HG03354 (cell line): ENCODE results near the gene PACSIN3.
A peak's percentile ranks its signal among the peaks of the same experiment; 100 is the strongest.
"Not testable (repeated sequence)": the region's sequence is repeated elsewhere in the genome, so short reads cannot be mapped to it uniquely, and the experiment has no call there.

Experiments
- ATAC-seq: cut with Tn5 transposase; IDR thresholded peaks from one replicate; pipeline ENCODE4 v1.9.1; 2021; ENCODE audit warnings: mild to moderate bottlenecking; ENCODE audit not compliant: unreplicated experiment, poor library complexity, severe bottlenecking

The PACSIN3 gene

DNA sequence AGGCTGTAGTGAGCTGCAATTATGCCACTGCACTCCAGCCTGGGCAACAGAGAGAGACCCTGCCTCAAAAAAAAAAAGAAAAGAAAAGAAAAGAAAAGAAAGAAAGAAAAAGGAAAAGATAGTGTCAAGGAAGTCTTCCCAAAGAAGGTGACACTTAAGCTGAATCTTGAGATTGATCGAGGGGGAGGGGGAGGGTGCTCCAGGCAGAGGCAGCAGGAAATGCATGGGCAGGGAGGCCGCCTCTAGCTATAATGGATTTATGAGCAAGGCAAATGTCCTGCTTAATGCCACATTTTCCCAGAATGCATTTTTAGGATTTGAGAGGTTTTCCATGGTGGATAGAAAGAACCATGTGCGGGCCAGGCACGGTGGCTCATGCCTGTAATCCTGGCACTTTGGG lies 14.8 kb upstream of the PACSIN3 start:
- no peak for ATAC-seq

DNA sequence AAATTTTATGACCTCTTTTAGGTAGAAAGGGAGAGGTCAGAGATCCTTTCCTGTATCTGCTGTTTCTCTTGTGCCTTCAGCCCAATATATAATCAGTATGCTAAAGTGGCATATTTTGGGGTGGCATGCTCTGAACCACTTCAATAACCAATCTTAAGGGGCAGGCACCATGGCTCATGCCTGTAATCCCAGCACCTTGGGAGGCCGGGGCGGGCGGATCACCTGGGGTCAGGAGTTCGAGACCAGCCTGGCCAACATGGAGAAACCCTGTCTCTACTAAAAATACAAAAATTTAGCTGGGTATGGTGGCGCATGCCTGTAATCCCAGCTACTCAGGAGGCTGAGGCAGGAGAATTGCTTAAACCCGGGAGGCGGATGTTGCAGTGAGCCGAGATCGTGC lies 11.9 kb upstream of the PACSIN3 start:
- not testable (repeated sequence) for ATAC-seq

DNA sequence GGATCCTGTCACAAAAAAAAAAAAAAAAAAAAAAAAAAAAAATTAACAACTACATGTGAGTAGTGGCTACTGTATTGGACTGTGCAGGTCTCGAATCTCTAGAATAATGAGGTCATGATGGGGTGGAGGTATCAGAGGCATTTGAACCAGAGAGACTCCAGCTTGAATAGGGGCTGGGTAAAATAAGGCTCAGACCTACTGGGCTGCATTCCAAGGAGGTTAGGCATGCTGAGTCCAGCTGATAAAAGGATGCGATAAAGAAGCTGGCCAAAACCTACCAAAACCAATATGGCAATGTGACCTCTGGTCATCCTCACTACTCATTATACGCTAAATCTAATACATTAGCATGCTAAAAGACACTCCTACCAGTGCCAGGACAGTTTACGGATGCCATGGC lies 5.9 kb upstream of the PACSIN3 start:
- no peak for ATAC-seq

DNA sequence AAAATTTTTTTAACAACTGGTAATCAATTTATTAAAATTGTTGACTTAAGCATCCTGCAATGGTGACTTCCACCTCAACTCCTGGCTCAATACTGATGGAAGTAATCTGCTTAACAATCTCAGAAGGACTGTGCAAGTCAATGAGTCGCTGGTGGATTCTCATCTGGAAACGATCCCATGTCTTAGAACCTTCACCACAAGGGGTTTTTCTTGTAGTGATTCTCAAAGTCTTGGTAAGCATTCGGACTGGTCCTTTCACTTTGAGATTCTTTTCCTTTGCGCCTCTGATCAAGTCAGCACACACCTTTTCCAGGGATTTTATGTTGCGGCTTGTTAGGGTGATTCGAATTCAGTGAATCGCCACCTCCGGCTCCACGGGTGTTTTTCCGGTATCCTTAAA lies 4.9 kb upstream of the PACSIN3 start:
- ATAC-seq: not testable (repeated sequence)

DNA sequence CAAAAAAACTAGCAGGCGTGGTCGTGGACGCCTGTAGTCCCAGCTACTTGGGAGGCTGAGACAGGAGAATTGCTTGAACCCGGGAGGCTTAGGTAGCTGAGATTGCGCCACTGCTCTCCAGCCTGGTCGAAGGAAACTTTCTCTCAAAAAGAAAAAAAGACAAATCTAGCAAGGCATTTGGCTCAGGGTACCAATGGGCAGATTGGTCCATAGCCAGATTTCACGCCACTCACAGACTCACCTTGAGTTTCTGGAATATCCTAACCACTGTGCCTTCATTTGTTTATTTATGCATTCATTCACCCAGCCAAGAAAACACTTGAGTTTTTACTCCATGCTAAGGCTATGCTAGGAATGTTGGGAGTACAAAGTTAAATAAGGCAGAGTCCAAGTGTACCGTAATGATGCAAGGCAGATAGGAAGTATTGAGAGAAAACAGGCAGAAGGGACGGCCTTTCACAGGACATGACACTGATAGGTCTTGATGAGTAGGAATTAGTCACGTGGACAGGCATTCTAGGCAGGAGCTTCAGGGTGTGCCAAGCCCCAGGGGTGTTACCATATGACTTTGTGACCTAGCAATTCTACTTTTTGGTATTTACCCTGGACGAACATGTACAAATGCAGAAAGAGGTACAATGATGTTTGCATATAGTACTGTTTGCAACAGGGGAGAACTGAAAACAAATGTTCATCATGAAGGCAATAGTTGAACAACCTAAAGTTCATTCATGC lies 3.0 kb upstream of the PACSIN3 start:
- ATAC-seq: no peak

DNA sequence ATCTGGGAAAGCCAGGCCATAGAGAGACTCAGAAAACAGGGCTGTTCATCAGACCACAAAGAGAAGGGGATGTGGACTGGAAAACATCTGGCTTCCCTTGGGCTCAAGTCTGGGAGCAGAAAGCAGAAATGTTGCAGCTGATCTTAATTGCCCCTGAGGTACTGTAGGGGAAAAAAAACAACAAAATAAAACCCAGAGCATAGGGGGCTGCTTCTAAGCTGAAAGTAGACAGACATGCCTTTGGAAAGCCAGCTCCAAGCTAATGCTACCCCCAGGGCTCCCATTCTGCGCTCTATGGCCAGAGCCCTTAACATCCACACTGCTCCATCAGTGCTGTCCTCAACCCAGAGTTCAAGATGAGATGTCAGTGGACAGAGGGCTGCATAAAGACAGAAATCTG lies 2.0 kb upstream of the PACSIN3 start:
- ATAC-seq: no peak

DNA sequence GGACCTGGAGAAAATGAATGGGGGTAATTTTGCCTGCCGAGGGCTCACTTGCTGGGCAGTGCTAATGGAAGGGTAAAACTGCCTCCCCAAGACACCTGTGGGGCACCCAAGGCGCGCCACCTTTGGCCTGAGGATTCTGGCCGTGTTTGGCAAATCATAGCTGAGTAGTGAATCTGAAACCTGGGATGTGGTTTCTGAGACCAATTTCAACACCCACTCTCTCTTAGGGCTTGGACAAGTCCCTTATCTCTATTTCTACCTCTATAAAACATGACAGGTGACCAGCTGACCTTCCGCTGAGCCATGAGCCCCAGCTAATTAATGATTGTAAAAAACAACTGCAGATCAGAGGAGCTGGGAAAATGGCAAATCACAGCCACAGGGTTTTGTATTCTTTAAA lies 1.5 kb upstream of the PACSIN3 start:
- no peak for ATAC-seq

DNA sequence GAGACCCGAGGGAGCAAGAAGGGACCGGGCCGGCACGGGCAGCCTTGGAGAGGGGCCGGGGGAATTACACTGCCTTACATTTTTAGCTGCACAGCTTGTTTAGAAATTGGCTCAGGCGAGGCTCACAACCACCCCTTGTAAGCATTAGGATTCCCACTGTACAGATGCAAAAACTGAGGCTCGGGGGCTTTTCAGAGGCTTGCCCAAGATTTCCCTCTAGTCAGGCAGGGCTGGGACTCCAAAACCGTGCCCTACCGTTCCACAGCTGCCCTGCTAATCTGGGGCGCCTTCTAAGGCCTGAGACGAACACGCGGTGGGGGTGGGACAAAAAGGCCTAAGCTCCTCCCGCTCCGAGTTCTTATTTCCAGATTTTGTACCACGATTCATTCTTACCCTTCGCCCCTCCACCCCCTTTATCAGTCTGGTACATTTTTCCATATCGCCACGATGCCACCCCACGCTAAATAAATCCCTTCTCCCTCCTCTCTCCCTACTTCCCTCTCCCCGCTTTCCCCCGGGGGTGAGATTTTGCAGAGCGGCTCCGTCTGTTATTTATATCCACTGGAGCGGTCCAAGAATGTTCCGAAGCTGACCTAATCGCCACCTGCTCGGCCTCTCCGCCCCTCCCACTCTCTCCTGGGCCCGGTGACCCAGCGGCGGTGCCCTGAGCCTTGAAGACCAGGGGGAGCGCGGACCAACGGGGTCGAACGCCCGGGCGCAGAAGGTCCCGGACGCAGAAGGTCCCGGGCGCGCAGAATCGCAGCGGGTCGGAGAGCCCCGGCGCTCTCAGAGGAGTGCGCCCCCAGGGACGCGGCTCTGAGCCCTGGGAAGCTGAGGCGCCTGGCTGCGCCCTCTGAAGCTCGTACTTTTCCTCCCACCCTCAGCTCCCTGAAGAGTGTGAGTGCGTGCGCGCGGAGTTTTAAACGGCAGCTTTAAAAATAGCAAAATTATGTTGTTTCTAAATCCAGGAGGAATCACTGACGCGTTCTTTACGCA lies 764 bp upstream of the PACSIN3 start:
- ATAC-seq: peak; percentile 28

DNA sequence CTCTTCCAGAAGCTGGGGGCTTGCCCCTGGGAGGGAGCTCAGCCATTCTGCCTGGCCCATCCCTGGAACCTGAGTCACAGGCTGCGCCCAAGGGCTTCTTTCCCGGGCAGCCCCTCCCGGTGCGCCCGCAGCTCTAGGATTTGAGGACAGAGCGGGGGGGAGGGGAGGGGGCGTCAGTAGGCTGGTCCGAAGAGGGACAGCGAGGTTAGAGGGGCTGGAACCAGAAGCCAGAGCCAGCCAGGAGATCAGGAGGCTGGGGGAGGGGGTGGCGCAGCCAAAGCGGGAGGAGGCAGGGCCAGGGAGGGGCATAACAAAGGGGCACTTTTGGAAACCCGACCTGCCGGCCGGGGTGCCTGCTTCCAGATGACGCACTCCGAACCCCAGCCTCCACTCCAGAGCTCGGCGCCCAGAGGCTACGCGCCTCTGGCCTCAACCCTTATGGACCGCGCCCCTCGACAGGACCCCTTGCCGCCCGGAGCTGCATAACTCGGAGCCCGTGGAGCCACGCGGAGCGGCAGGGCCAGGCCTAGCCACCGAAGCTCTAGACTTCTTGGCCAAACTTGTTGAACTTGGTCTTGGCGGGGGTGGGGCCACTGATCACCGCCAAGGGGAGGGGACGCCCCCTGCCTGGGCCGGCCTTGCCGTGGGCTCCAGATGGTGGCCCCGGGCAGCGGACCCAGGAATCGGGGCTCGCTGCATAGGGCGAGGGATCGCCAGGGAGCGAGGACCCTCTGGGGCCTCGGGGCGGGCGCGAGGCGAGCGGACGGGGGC lies 744 bp downstream of the PACSIN3 start:
- ATAC-seq: peak; percentile 13

DNA sequence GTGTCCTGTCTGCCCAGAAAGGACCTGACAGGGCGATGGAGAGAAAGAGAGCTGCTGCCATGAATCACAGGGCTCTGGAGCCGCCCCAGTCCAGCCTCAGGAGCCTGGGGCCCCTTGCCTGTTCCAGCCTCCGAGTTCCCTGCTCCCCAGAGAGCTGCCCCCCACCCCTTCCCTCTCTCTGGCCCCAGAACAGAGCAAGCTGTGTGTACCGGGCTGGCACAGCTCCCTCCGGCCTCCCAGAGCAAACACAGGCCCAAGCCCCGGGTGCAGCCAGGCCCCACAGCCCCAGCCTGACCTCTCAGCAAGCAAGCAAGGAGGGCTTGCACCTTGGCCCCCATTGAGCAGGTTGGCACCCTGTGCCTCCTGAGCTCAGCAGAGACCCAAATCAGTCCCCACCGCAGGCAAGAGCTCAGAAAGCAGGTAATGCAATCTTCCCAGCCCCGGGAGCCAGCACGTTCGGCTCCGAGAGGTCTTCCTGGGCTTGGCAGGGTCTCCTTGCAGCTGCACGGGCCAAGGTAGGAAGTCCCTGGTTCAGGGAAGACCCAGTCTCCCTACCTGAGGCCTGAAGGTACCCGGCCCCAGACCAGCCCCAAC lies 1.4 kb downstream of the PACSIN3 start:
- ATAC-seq: no peak

DNA sequence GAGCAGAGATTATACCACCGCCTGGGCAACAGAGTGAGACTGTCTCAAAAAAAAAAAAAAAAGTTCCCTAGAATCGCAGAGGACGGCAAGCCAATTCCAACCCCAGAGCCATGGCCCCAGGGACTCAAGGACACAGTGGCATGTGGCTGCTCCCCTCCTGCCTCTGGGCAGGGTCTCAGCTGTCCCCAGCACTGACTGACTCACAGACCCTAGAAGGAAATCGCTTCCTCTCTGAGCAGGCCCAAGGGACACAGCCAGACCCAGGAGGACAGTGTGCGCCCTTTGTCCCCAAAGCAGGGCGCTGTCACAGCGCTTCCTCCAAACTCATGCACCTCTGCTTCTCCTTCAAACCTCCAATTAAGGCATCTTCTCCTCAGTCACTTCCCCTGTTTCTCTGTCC lies 2.3 kb downstream of the PACSIN3 start:
- no peak for ATAC-seq

DNA sequence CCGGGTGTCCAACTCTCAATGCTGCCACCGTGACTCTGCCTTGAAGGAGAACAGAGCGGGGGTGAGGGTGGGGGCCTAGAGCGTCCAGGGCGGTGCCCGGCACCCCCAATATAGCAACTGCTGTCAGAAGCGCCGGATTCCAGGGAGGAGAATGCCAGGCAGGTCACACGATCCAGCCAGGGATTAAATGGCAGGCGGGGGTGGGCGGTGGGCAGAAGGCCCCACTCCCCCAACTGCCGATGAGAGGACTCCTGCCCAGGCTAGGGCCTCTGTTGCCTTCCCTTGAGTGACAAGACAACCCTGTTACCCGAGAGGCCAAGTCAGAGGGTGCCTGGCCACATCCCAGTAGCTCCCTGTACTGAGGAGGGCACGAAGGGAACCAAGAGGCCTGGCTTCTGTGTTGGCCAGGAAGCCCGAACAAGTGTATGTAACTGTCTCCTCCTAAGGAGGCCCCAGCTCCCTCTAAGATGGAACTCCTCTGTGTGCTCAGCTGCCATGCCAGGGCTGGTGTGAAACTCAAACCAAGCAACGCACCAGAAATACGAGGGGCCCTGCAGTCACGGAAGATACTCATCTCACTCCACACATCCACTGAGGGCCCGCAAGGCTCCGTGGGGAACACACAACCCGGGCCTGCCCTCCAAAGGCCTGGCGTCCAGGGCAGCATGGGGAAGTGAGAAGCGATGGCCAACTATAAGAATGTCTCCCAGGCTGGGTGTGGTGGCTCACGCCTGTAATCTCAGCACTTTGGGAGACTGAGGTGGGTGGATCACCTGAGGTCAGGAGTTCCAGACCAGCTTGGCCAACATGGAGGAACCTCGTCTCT lies 3.0 kb downstream of the PACSIN3 start:
- ATAC-seq: no peak

DNA sequence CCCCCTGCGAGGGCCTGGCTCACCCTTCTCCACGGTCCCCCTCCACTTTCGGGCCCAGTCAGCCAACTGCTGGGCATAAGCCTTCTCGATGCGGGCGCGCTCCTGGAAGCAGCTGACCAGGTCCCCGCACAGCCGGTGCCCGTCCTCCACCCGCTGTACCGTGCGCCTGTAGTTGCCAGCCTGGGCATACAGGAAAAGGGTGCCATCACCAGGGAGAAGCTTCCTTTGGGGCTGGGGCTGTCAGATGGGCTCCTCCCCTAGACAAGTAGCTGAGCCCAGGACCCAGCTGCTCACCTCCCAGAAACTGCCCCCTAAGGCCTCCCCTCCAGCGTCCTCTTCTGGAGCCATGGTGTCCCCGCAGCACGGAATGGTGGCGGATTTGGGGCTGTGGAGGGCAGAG lies 3.9 kb downstream of the PACSIN3 start:
- no peak for ATAC-seq

DNA sequence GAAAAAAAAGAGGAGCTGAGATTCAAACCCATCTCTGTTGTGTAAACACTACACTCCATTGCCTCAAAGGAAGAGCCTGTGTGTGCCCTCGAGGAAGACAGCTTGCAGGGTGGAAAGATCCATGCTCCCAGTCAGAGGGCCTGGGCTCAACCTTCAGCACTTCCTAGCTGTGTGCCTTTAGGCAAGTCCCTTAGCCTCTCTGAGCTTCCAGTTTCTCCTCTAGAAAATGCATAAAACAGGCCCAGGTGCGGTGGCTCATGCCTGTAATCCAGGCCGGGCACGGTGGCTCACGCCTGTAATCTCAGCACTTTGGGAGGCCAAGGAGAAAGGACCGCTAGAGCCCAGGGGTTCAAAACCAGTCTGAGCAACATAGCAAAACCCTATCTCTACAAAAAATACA lies 5.0 kb downstream of the PACSIN3 start:
- ATAC-seq: no peak

DNA sequence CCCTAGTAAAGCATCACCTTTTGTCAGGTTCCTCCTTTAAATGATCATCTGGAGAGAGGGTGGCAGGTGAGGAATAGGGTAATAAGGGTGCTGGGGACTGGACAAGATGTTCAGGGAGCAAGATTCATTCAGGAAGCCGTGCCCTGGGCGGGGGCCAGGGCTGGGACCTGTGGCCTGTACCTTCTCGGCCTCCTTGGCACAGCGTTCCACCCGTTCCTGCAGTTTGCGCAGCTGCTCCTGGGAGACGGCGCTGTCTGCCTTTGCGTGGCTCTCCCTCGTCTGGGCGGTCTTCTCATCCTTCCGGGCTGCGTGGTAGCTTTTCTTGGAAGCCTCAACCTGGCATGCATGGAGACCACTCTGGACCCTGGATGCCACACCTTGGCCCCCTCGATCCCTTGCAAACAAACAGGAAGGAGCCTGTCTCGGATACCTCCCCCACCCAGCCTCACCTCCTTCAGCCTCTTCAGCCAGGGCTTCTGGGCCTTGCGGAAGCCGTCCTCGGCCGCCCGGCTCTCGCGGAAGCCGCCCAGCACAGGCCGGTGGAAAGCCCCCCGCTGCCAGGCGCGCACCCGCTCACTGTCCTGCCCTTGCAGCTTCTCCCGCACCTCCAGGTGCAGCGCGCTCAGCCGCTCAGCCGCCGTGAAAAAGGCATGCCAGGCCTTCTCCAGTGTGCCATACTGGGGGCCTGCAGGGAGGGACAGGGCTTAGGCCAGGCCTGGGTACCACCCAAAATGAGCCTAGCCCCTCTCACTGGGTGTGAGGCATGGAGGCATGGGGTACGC lies 6.0 kb downstream of the PACSIN3 start:
- ATAC-seq: no peak

DNA sequence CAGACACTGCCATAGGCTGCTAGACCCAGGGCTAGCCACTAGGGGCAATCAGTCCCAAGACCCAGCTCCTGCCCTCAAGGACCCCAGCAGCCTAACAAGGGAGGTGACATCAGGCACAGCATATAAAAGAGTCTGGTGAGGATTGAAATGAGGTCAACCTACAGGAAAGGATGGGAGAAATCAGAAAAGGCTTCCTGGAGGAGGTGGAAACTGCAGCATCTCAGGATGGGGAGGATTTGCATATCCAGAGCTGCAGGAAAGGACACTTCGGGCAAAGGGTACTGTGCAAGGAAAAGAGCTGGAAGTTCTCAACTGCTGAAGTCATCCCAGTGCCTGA lies 6.6 kb downstream of the PACSIN3 start:
- ATAC-seq: peak; percentile 31

DNA sequence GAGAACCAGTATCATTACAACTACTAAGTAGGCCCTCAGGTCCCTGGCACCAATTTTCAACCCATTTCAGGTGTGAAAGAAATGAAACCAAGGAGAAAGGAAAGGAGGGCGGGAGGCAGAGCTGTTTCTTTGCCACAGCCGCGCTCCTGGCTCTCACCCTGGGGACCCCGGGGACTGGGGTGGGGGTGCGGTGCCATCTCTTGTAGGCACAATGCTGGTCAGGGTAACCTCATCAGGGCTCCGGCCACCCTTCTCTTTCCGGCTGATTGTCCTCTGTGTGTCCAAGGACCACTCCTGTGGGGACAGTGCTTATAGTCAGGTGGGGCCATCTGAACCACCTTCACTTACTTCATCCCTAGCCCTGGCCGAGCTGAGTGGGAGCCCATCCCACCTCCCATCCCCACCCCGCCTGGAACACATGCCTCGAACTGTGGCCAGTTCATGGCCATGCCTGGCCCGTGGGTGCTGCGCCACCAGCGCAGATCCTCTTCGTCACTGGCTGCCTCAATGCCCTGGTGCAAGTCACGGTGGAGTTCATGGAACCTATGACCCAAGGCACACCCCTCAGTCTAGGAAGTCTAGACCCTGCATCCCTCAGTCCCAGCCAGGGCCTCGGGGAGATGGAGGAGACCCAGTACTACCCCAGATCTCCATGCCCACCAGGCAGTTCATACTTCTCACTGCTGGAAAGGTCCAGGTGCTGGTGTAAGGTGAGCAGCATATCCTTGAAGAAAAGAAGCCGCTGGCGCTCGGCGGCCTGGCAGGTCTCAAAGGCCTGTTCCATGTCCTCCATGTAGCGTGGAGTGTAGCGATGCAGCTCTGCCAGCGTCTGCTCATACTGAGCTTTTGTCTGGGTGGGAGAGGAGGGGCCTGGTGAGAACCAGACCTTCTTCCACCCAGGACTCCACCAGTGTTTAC lies 7.2 kb downstream of the PACSIN3 start:
- ATAC-seq: no peak
